Esophagus muscularis mucosa (tissue), 3 donors: ENCODE measurements around the gene SH3BP2.

Source experiments
- EP300 ChIP-seq: sonication (generic); formaldehyde crosslinking; IDR thresholded peaks from one replicate; pipeline ENCODE4 v1.6.1; 2017; ENCODE audit warnings: antibody characterized with exemption
- TF ChIP-seq, protein P1 (sequence below), 3 experiments: fragments of 200-600 bp in 2 of 3; fragments of 450-650 bp in 1 of 3; sonication (generic) in 2 of 3; IDR thresholded peaks; one replicate each; pipeline ENCODE4 v1.5.1; 2017 to 2019; ENCODE audit warnings: antibody characterized with exemption in 3 of 3, mild to moderate bottlenecking in 2 of 3, moderate library complexity in 1 of 3

DNA sequence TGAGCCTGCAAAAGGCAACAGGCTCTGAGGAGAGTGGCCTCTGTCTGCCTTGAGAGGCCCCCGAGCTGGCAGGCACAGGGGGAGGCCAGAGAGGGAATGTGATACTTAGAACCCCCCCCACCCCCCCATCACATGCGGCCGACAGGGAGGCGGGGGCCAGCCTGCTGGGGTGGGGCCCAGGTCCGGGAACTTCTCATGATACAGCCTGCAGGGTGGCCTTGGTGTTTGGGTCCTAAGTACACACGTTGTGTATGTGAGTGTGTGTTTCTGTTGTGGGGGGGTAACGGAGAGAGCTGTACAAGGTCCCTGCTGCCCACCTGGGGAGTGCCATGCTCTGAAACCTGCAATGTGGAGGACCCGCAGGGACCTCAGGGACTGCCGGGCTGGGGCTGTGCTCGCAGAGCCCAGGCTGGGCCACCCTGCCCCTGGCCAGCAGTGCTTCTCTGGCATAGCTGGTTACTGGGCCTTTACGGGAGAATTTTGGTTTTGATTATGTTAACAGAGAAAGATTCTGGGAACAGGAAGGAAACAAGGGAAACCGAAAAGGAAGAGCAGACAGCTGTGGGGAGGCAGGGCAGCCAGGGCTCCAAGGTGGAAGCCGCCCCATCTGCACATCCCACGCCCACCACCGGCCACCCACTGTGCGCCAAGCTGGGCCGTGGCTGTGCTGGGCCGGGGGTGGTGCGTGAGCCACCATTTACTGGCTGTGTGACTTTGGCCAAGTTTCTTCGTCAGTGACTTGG lies 19.9 kb downstream of the SH3BP2 start:
- TF ChIP-seq, protein P1, sequence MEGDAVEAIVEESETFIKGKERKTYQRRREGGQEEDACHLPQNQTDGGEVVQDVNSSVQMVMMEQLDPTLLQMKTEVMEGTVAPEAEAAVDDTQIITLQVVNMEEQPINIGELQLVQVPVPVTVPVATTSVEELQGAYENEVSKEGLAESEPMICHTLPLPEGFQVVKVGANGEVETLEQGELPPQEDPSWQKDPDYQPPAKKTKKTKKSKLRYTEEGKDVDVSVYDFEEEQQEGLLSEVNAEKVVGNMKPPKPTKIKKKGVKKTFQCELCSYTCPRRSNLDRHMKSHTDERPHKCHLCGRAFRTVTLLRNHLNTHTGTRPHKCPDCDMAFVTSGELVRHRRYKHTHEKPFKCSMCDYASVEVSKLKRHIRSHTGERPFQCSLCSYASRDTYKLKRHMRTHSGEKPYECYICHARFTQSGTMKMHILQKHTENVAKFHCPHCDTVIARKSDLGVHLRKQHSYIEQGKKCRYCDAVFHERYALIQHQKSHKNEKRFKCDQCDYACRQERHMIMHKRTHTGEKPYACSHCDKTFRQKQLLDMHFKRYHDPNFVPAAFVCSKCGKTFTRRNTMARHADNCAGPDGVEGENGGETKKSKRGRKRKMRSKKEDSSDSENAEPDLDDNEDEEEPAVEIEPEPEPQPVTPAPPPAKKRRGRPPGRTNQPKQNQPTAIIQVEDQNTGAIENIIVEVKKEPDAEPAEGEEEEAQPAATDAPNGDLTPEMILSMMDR (IDR thresholded peaks at IDR 0.05), result no peak
- TF ChIP-seq EP300, result no peak
